Caco-2 (cell line): ENCODE results near the gene EDARADD. TPM values are rescaled to one million over a fixed set of nuclear protein-coding genes. Genes with fewer than 3 reads are reported as not detected.

ENCODE experiments used
- BruUV-seq: library from RNA; stranded (reverse); fragments of 400-500 nt; replicated peaks from 2 replicates; lab custom pipeline; 2021; lab: Mats Ljungman, UMichigan
- CTCF ChIA-PET: fragments of 300-600 bp; sonication (Branson Sonifier 250); formaldehyde crosslinking; loops from one replicate; lab custom pipeline; 2022; ENCODE audit warnings: antibody characterized with exemption; lab: Charles Lee
- POLR2A ChIA-PET: fragments of 300-600 bp; sonication (Branson Sonifier 250); formaldehyde crosslinking; loops from one replicate; lab custom pipeline; 2022; ENCODE audit warnings: antibody characterized with exemption; lab: Charles Lee
- DNase-seq, 2 experiments: peaks; one replicate each; pipeline versions ENCODE4 v3.0.0 to v3.0.0-alpha.2; 2020 to 2022
- H3K27me3 ChIP-seq: replicated peaks from 2 replicates; pipeline ENCODE4 v1.6.0; 2011; ENCODE audit warnings: low read length; ENCODE audit not compliant: control insufficient read depth, insufficient read depth
- H3K36me3 ChIP-seq: 2 replicates; pipeline ENCODE4 v1.5.1; 2011; ENCODE audit warnings: low read length; ENCODE audit not compliant: control insufficient read depth, insufficient read depth
- H3K4me1 ChIP-seq: fragments of 250-450 bp; sonication (Bioruptor Pico); 2 replicates; pipeline ENCODE4 v1.5.1; 2020; ENCODE audit warnings: mild to moderate bottlenecking
- H3K4me3 ChIP-seq: 2 replicates; pipeline ENCODE4 v1.5.1; 2011; ENCODE audit warnings: low read depth, mild to moderate bottlenecking, control low read depth, low read length
- H3K9me3 ChIP-seq: fragments of 250-450 bp; sonication (Bioruptor Pico); 2 replicates; pipeline ENCODE4 v1.5.1; 2020; ENCODE audit warnings: mild to moderate bottlenecking, moderate library complexity
- H3K27ac Mint-ChIP-seq: one replicate; pipeline ENCODE4 v1.8.0; 2022; ENCODE audit warnings: mixed read lengths; ENCODE audit not compliant: unreplicated experiment
- H3K27me3 Mint-ChIP-seq: one replicate; pipeline ENCODE4 v1.8.0; 2022; ENCODE audit warnings: mixed read lengths; ENCODE audit not compliant: insufficient read depth, unreplicated experiment
- H3K36me3 Mint-ChIP-seq: one replicate; pipeline ENCODE4 v1.8.0; 2022; ENCODE audit warnings: mild to moderate bottlenecking, mixed read lengths; ENCODE audit not compliant: insufficient read depth, unreplicated experiment
- H3K4me1 Mint-ChIP-seq: one replicate; pipeline ENCODE4 v1.8.0; 2022; ENCODE audit warnings: low read depth, mixed read lengths; ENCODE audit not compliant: unreplicated experiment
- H3K4me3 Mint-ChIP-seq: one replicate; pipeline ENCODE4 v1.8.0; 2022; ENCODE audit warnings: mild to moderate bottlenecking, moderate library complexity, mixed read lengths; ENCODE audit not compliant: unreplicated experiment
- H3K9me3 Mint-ChIP-seq: one replicate; pipeline ENCODE4 v1.8.0; 2022; ENCODE audit warnings: mixed read lengths; ENCODE audit not compliant: unreplicated experiment
- CTCF ChIP-seq, 2 experiments: fragments of 200-600 bp in 1 of 2; IDR thresholded peaks; 1 replicate in 1 of 2; 2 replicates in 1 of 2; pipeline versions ENCODE4 v1.5.1 to v1.8.0; 2011 to 2022; ENCODE audit warnings: antibody characterized with exemption in 1 of 2, control low read depth in 1 of 2, inconsistent platforms in 1 of 2, low read depth in 1 of 2, low read length in 1 of 2, mild to moderate bottlenecking in 1 of 2, moderate library complexity in 1 of 2; ENCODE audit not compliant: insufficient read depth in 1 of 2, severe bottlenecking in 1 of 2, unreplicated experiment in 1 of 2
- intact Hi-C: fragments of 100-400 bp; cut with micrococcal nuclease; formaldehyde crosslinking; loops from one replicate; pipeline ENCODE4 v1.10.0; 2022; ENCODE audit not compliant: unreplicated experiment
- total RNA-seq: library from RNA; stranded (reverse); gene quantifications from 2 replicates; pipeline ENCODE4 v1.2.3, GENCODE V29; 2022

EDARADD gene
- total RNA-seq, 1 experiment from 2014 or later = 14.4 TPM

- no peak for TF ChIP-seq CTCF (IDR thresholded peaks at IDR 0.05; ENCODE audit: insufficient read depth in 1 of 2, low read depth in 1 of 2, low read length in 1 of 2, severe bottlenecking in 1 of 2, unreplicated experiment in 1 of 2)
- H3K4me1 Mint-ChIP-seq = no peaks in the 10 kb centered on the region
- no peak overlapping the region for H3K27ac Mint-ChIP-seq
- H3K27me3 ChIP-seq = no peaks in the 10 kb centered on the region
- intact Hi-C loops = no loop called here
- no peaks in the 10 kb centered on the region for H3K9me3 Mint-ChIP-seq
- ChIA-PET POLR2A (no interaction called here), CTCF (no interaction called here)
- no peaks in the 10 kb centered on the region for H3K36me3 ChIP-seq
- no peak for DNase-seq
- BruUV-seq = no TSS peak
- H3K4me3 Mint-ChIP-seq = no peak overlapping the region
- no peaks in the 10 kb centered on the region for H3K9me3 ChIP-seq
- H3K27me3 Mint-ChIP-seq = no peaks in the 10 kb centered on the region
- H3K36me3 Mint-ChIP-seq = peaks cover 13% of the 10 kb centered on the region
- no peak overlapping the region for H3K4me3 ChIP-seq
- peaks cover 4% of the 10 kb centered on the region; the same call in 1 of the 2 replicates for H3K4me1 ChIP-seq
Observed at GRCh38 chr1:236472850-236473788, 79.0 kb downstream of the EDARADD start.

- no TSS peak for BruUV-seq
- no peaks in the 10 kb centered on the region for H3K36me3 ChIP-seq
- H3K4me1 ChIP-seq = 0 out of 2 replicates have a peak, but pooled peaks cover 8% of the 10 kb centered on the region
- no peak overlapping the region for H3K27ac Mint-ChIP-seq
- H3K4me1 Mint-ChIP-seq = no peaks in the 10 kb centered on the region
- ChIA-PET POLR2A (no interaction called here), CTCF (no interaction called here)
- H3K9me3 Mint-ChIP-seq = no peaks in the 10 kb centered on the region
- H3K9me3 ChIP-seq = 0 out of 2 replicates have a peak, but pooled peaks cover 3% of the 10 kb centered on the region
- peaks cover 8% of the 10 kb centered on the region for H3K36me3 Mint-ChIP-seq
- no peak for TF ChIP-seq CTCF (IDR thresholded peaks at IDR 0.05; ENCODE audit: insufficient read depth in 1 of 2, low read depth in 1 of 2, low read length in 1 of 2, severe bottlenecking in 1 of 2, unreplicated experiment in 1 of 2)
- H3K27me3 ChIP-seq = no peaks in the 10 kb centered on the region
- intact Hi-C loops = no loop called here
- no peaks in the 10 kb centered on the region for H3K27me3 Mint-ChIP-seq
- DNase-seq = no peak
- H3K4me3 Mint-ChIP-seq = no peak overlapping the region
- no peak overlapping the region for H3K4me3 ChIP-seq
Observed at GRCh38 chr1:236476019-236476418, 81.9 kb downstream of the EDARADD start.

- peaks cover 14% of the 10 kb centered on the region for H3K36me3 Mint-ChIP-seq
- H3K27ac Mint-ChIP-seq = no peak overlapping the region
- no peaks in the 10 kb centered on the region for H3K27me3 Mint-ChIP-seq
- no peak for TF ChIP-seq CTCF (IDR thresholded peaks at IDR 0.05; ENCODE audit: insufficient read depth in 1 of 2, low read depth in 1 of 2, low read length in 1 of 2, severe bottlenecking in 1 of 2, unreplicated experiment in 1 of 2)
- CTCF ChIA-PET = no interaction called here
- POLR2A ChIA-PET = no interaction called here
- no peak overlapping the region for H3K4me3 Mint-ChIP-seq
- no peaks in the 10 kb centered on the region for H3K27me3 ChIP-seq
- BruUV-seq = no TSS peak
- no peak for DNase-seq
- H3K4me1 ChIP-seq = 0 out of 2 replicates have a peak, but pooled peaks cover 8% of the 10 kb centered on the region
- H3K4me3 ChIP-seq = no peak overlapping the region
- 0 out of 2 replicates have a peak, but pooled peaks cover 3% of the 10 kb centered on the region for H3K9me3 ChIP-seq
- H3K9me3 Mint-ChIP-seq = no peaks in the 10 kb centered on the region
- no peaks in the 10 kb centered on the region for H3K4me1 Mint-ChIP-seq
- intact Hi-C loops = no loop called here
- no peaks in the 10 kb centered on the region for H3K36me3 ChIP-seq
Observed at GRCh38 chr1:236480758-236481436, 86.8 kb downstream of the EDARADD start.
